Uterus (tissue), 4 donors: ENCODE results near the gene WDFY2. TPM values are rescaled to one million over a fixed set of nuclear protein-coding genes. Genes with fewer than 3 reads are reported as not detected.

Source experiments
- DNase-seq, 2 donors: peaks; one replicate each; pipeline ENCODE4 v3.0.0-alpha.2; 2019 to 2020
- H3K27ac ChIP-seq, 2 donors: fragments of 200-600 bp; sonication (generic); 1 replicate in 1 of 2; 2 replicates in 1 of 2; pipeline ENCODE4 v1.5.1; 2016 to 2018
- H3K27me3 ChIP-seq, 2 donors: fragments of 200-600 bp; sonication (generic); one replicate each; pipeline ENCODE4 v1.5.1; 2018 to 2019; ENCODE audit warnings: control low read depth in 1 of 2
- H3K36me3 ChIP-seq, 2 donors: fragments of 200-600 bp; sonication (generic); one replicate each; pipeline ENCODE4 v1.5.1; 2019; ENCODE audit warnings: control low read depth in 1 of 2
- H3K4me1 ChIP-seq, 2 donors: fragments of 200-600 bp; sonication (generic); one replicate each; pipeline ENCODE4 v1.5.1; 2018 to 2019; ENCODE audit warnings: control low read depth in 1 of 2
- H3K4me3 ChIP-seq, 2 donors: fragments of 200-600 bp; sonication (generic); 1 replicate in 1 of 2; 2 replicates in 1 of 2; pipeline ENCODE4 v1.5.1; 2018 to 2019; ENCODE audit warnings: mild to moderate bottlenecking in 1 of 2
- H3K9me3 ChIP-seq, 2 donors: fragments of 200-600 bp; sonication (generic); one replicate each; pipeline ENCODE4 v1.5.1; 2019; ENCODE audit warnings: control low read depth in 1 of 2
- CTCF ChIP-seq, 4 experiments: fragments of 200-600 bp in 2 of 4; fragments of 450-650 bp in 2 of 4; sonication (generic) in 2 of 4; IDR thresholded peaks; one replicate each; pipeline ENCODE4 v1.5.1; 2016 to 2019; ENCODE audit warnings: antibody characterized with exemption in 4 of 4, mild to moderate bottlenecking in 2 of 4, moderate library complexity in 1 of 4
- POLR2A ChIP-seq, 2 donors: fragments of 450-650 bp; IDR thresholded peaks; one replicate each; pipeline ENCODE4 v1.6.1; 2016; ENCODE audit warnings: antibody characterized with exemption in 2 of 2, mild to moderate bottlenecking in 1 of 2, moderate library complexity in 1 of 2
- intact Hi-C: fragments of 100-400 bp; cut with DNase I; formaldehyde crosslinking; loops from one replicate; pipeline ENCODE4 v1.15.1; 2023; ENCODE audit warnings: low total_unique reads
- total RNA-seq, 4 donors: library from RNA; depleted of rRNA in 3 of 4; stranded (reverse); fragments of >200 nt in 3 of 4; gene quantifications; one replicate each; pipeline versions ENCODE4 v1.1.0 to v1.2.4, GENCODE V29; 2014 to 2023
- donor health status: DM: yes; HTN: yes; CAD: no.

WDFY2 gene
- total RNA-seq, 4 donors from 2014 or later, result 7.9 to 21.0 (median 9.1) TPM

GRCh38 chr13:51721496-51721895 lies 137.2 kb downstream of the WDFY2 start:
- H3K36me3 ChIP-seq, result no peaks in the 10 kb centered on the region
- no peak overlapping the region for H3K4me3 ChIP-seq
- peak overlapping the region; percentile 31 to 57 for H3K27ac ChIP-seq
- H3K9me3 ChIP-seq, result no peaks in the 10 kb centered on the region
- TF ChIP-seq POLR2A (IDR thresholded peaks at IDR 0.05), result no peak
- DNase-seq, result peak; percentile 32 to 47
- H3K27me3 ChIP-seq, result no peaks in the 10 kb centered on the region
- intact Hi-C loops, result no loop called here
- peaks cover 0 to 3% of the 10 kb centered on the region in 2 donors for H3K4me1 ChIP-seq

GRCh38 chr13:51723529-51723928 lies 139.3 kb downstream of the WDFY2 start:
- no peak for DNase-seq
- intact Hi-C loops, result no loop called here
- Histone ChIP-seq H3K4me1 (peaks cover 0 to 3% of the 10 kb centered on the region in 2 donors), H3K9me3 (no peaks in the 10 kb centered on the region), H3K36me3 (no peaks in the 10 kb centered on the region), H3K27ac (no peak overlapping the region), H3K27me3 (no peaks in the 10 kb centered on the region), H3K4me3 (no peak overlapping the region)
- TF ChIP-seq POLR2A (IDR thresholded peaks at IDR 0.05) (no peak), CTCF (IDR thresholded peaks at IDR 0.05) (no peak)

GRCh38 chr13:51724721-51725120 lies 140.5 kb downstream of the WDFY2 start:
- Histone ChIP-seq H3K27me3 (no peaks in the 10 kb centered on the region), H3K4me3 (no peak overlapping the region), H3K4me1 (peaks cover 0 to 3% of the 10 kb centered on the region in 2 donors), H3K9me3 (no peaks in the 10 kb centered on the region), H3K36me3 (no peaks in the 10 kb centered on the region), H3K27ac (no peak overlapping the region)
- no peak for DNase-seq
- intact Hi-C loops, result no loop called here
- no peak for TF ChIP-seq POLR2A (IDR thresholded peaks at IDR 0.05)
- no peak for TF ChIP-seq CTCF (IDR thresholded peaks at IDR 0.05)

- Histone ChIP-seq H3K36me3 (no peaks in the 10 kb centered on the region), H3K27ac (no peak overlapping the region), H3K9me3 (no peaks in the 10 kb centered on the region), H3K4me3 (no peak overlapping the region), H3K27me3 (no peaks in the 10 kb centered on the region), H3K4me1 (peaks cover 0 to 2% of the 10 kb centered on the region in 2 donors)
- intact Hi-C loops, result no loop called here
- DNase-seq, result no peak
- TF ChIP-seq CTCF (IDR thresholded peaks at IDR 0.05) (no peak), POLR2A (IDR thresholded peaks at IDR 0.05) (no peak)
Measured at GRCh38 chr13:51726446-51727193, 142.4 kb downstream of the WDFY2 start.

GRCh38 chr13:51727634-51728274 lies 143.5 kb downstream of the WDFY2 start:
- H3K27me3 ChIP-seq, result no peaks in the 10 kb centered on the region
- TF ChIP-seq POLR2A (IDR thresholded peaks at IDR 0.05) (no peak), CTCF (IDR thresholded peaks at IDR 0.05) (no peak)
- intact Hi-C loops, result no loop called here
- no peaks in the 10 kb centered on the region for H3K9me3 ChIP-seq
- no peak overlapping the region for H3K4me3 ChIP-seq
- no peak for DNase-seq
- no peak overlapping the region for H3K27ac ChIP-seq
- H3K4me1 ChIP-seq, result peaks cover 0 to 6% of the 10 kb centered on the region in 2 donors
- no peaks in the 10 kb centered on the region for H3K36me3 ChIP-seq
